LNCaP clone FGC (cell line): ENCODE measurements around the gene COPZ2.

ENCODE experiments used
- DNase-seq: peaks from one replicate; pipeline ENCODE4 v3.0.0-alpha.2; 2011; ENCODE audit warnings: low read depth
- H3K4me3 ChIP-seq: 2 replicates; pipeline ENCODE4 v1.5.1; 2011; ENCODE audit warnings: mild to moderate bottlenecking, low read depth, low read length, control low read depth
- CTCF ChIP-seq: IDR thresholded peaks from 2 replicates; pipeline ENCODE4 v1.5.1; 2012; ENCODE audit warnings: mild to moderate bottlenecking; ENCODE audit not compliant: control insufficient read depth, insufficient read depth; ENCODE audit errors: extremely low read depth

The COPZ2 gene

GRCh38 chr17:47999582-47999981 lies 38.0 kb downstream of the COPZ2 start:
- no peak for TF ChIP-seq CTCF
- H3K4me3 ChIP-seq = no peak overlapping the region
- DNase-seq = no peak

- H3K4me3 ChIP-seq = no peak overlapping the region
- DNase-seq = no peak
- no peak for TF ChIP-seq CTCF
Measured at GRCh38 chr17:47998044-47998443, 39.6 kb downstream of the COPZ2 start.

DNA sequence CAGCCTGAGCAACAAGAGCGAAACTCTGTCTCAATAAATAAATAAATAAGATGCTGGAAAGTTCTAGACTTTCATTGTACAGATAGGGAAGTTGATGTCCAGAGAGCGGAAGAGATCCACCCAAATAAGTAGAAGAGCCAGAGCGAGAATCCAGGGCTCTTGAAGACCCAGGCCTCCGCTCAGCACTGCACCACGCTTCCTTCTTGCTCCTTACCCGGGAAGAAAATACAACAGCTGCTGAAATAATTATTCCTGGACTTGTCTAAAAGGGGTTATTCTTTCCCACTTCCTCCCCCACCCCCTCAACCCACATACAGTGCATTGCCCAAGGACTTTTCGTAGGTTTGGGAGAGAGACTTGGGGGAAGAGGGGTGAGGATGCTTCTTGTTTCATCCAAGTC lies 40.0 kb downstream of the COPZ2 start:
- no peak overlapping the region for H3K4me3 ChIP-seq
- TF ChIP-seq CTCF = no peak
- no peak for DNase-seq

DNA sequence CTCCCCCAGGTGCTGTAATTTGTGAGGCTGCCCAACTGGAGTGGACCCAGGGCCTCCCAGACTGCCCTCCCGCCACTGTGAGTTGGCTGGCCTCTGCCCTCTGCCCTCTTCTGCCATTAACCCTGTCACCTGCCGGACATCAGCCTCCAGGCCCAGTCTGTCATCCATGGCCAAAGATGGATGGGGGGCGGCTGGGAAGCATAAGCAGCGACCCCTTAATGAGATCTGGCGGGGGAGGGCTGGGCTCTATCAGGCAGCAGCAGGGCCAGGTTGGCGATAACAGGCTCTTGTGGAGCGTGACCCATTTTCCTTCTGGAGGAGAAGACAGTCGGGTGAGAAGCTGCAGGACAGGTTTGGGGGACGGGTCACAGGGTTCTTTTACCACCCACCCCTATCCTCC lies 41.4 kb downstream of the COPZ2 start:
- TF ChIP-seq CTCF = no peak
- DNase-seq = no peak
- no peak overlapping the region for H3K4me3 ChIP-seq

DNA sequence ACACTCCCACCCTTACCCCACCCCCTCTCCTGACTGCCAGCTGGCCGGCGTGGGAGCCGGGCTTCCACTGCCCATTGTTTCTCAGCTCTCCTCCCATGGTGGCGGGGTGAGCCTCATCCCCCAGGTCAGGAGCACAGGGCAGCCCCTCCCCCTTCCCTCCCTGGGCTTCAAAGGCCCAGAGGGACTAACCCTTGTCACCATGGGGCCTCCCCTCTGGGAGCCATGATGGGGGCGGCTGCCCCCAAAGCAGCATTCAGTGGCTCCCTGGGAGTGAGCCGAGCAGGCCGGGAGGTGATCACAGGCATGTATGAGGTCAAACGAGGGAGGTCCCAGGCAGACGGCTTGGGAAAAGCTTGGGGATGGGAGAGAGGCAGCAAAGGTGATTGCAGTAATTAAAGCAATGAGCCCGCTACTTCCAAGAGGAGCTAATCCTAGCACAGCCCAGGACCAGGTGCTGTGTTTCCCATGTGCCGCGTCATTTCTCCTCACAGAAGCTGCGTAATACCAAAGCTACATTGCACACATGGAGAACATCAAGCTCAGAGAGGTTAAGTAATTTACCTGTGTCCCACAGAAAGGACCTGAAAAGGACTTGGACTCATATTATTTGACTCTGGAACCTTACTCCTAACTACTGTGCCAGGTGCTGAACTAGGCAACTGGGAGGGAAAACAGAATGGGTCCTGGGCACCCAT lies 42.2 kb downstream of the COPZ2 start:
- no peak for DNase-seq
- no peak overlapping the region for H3K4me3 ChIP-seq
- no peak for TF ChIP-seq CTCF

GRCh38 chr17:47994724-47995123 lies 42.9 kb downstream of the COPZ2 start:
- no peak overlapping the region for H3K4me3 ChIP-seq
- no peak for DNase-seq
- TF ChIP-seq CTCF = no peak

DNA sequence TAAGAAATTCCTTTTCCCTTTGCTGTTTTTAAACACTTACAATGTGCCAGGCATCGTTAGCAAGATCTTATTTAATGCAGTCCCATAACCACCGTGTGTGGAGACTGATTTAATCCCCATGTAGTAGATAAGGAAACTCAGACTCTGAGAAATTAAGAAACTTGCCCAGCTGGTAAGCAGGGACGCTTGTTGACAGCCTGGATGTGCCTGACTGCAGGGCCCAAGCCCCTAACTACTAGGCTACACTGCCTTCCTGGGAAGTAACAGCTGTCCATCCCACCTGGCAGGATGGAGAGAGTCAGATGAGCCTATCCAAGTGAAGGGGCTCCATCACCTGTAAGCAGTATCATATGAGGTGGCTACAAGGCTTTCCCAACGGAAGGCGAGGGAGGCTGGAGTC lies 43.6 kb downstream of the COPZ2 start:
- DNase-seq = no peak
- TF ChIP-seq CTCF = no peak
- H3K4me3 ChIP-seq = no peak overlapping the region
